Stimulated activated CD8-positive, alpha-beta memory T cell treated with anti-CD3 and anti-CD28 coated beads, Interleukin-15, amount 100 ng/mL, for 48 hours (primary cell): ENCODE data around the gene TCEA3.

Source experiments
- DNase-seq, 2 donors: peaks; one replicate each; pipeline ENCODE4 v3.0.0-alpha.2; 2020; ENCODE audit warnings: low read depth in 2 of 2

The TCEA3 gene

DNA sequence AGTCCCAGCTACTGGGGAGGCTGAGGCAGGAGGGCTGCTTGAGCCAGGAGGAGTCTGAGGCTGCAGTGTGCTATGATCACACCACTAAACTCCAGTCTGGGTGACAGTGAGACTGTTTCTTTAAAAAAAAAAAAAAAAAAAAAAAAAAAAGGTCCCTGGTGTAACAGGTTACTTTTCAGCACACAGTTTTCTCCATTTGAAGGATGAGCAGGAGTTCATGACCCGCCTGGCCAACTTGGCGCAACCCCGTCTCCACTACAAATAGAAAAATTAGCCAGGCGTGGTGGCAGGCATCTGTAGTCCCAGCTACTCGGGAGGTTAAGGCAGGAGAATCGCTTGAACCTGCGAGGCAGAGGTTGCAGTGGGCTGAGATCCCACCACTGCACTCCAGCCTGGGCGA lies 92.8 kb downstream of the TCEA3 start:
- DNase-seq = no peak
